ENCODE results near the gene BMP7.

Gene BMP7

DNA sequence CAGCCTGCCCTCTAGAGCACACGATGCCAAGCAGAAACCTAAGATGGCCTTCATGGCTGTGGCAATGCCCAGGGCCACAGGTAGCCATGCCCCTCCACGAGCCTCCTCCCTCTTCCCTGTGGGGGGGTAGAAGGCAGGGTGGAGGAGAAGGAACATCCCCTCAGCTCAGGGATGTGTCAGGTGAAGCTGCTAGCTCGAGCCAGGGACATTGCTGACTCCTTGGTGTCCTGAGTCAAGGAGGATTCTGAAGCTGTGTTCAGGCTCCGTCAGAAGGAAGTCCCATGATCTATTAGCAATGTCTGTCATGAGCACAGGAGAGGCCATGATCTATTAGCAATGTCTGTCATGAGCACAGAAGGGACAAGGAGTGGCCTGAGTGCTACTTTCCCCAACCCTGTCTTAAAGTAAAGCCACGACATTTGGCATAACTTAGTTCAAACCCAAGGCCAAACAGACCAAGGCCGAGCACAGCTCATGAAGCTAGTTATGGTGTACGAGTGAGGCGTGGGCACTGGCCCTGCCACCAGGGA is 87.8 kb downstream of the BMP7 start:
- H2AFZ ChIP-seq (ENCODE audit: low read length): no peak overlapping the region
- TF ChIP-seq, protein P1, sequence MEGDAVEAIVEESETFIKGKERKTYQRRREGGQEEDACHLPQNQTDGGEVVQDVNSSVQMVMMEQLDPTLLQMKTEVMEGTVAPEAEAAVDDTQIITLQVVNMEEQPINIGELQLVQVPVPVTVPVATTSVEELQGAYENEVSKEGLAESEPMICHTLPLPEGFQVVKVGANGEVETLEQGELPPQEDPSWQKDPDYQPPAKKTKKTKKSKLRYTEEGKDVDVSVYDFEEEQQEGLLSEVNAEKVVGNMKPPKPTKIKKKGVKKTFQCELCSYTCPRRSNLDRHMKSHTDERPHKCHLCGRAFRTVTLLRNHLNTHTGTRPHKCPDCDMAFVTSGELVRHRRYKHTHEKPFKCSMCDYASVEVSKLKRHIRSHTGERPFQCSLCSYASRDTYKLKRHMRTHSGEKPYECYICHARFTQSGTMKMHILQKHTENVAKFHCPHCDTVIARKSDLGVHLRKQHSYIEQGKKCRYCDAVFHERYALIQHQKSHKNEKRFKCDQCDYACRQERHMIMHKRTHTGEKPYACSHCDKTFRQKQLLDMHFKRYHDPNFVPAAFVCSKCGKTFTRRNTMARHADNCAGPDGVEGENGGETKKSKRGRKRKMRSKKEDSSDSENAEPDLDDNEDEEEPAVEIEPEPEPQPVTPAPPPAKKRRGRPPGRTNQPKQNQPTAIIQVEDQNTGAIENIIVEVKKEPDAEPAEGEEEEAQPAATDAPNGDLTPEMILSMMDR (conservative IDR thresholded peaks at IDR 0.05; ENCODE audit: low read length): no peak
- no peak for TF ChIP-seq EZH2phosphoT487 (IDR thresholded peaks at IDR 0.05; ENCODE audit: borderline replicate concordance)
- no peaks in the 10 kb centered on the region for H3K9me3 ChIP-seq (ENCODE audit: insufficient read depth, low read depth, low read length)
- H3K79me2 ChIP-seq (ENCODE audit: insufficient read depth, low read length): no peaks in the 10 kb centered on the region
- H3F3A ChIP-seq (ENCODE audit: low read depth): no peaks in the 10 kb centered on the region
- H3K4me3 ChIP-seq (ENCODE audit: low read length, poor library complexity, severe bottlenecking): no peak overlapping the region
- no peaks in the 10 kb centered on the region for H3K27me3 ChIP-seq (ENCODE audit: insufficient read depth, low read length, poor library complexity, severe bottlenecking)
- no peaks in the 10 kb centered on the region for H3K9me2 ChIP-seq (replicated peaks; ENCODE audit: low read depth, low read length)
- H3K4me1 ChIP-seq (ENCODE audit: insufficient read depth, low read length, poor library complexity, severe bottlenecking): no peaks in the 10 kb centered on the region
- no peak overlapping the region for H3K4me2 ChIP-seq (ENCODE audit: low read depth, low read length, poor library complexity, severe bottlenecking)
- no peaks in the 10 kb centered on the region for H3K36me3 ChIP-seq (ENCODE audit: insufficient read depth, low read length)
- no peaks in the 10 kb centered on the region for H4K20me1 ChIP-seq (ENCODE audit: insufficient read depth, low read length, poor library complexity, severe bottlenecking)
- no peak overlapping the region for H3K9ac ChIP-seq (ENCODE audit: low read depth, low read length, poor library complexity, severe bottlenecking)

DNA sequence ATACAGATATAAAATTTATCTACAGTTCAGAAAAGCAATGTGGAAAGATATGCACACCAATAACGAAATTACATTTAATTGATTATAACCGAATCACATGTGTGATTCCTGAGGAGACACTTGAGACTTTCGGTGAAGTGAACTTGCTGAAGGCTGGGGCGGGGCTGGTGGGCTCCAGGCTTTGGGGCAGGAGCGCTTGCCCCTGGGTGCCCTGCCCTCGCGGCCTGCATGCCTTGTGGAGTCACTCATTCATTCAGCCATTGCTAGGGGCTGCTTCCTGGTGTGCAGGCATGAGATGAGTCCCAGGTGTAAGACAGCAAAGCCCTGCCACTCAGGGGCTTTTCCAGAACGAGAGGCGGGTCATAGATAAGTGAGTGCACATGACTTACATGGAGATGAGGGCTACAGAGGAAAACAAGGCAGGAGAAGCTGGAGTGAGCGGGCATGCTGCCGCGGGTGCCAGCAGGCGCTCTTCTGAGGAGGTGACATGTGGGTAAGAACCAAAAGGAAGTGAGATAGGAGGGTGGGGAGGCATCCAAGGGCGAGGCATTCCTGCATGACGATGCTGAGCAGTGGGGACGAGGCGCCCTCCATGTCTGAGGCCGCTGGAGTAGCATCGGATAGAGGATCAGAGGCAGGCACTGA is 88.7 kb downstream of the BMP7 start:
- Histone ChIP-seq H3K4me1 (ENCODE audit: insufficient read depth, low read length, poor library complexity, severe bottlenecking) (no peaks in the 10 kb centered on the region), H2AFZ (ENCODE audit: low read length) (no peak overlapping the region), H3K4me3 (ENCODE audit: low read length, poor library complexity, severe bottlenecking) (no peak overlapping the region), H3K9ac (ENCODE audit: low read depth, low read length, poor library complexity, severe bottlenecking) (no peak overlapping the region), H3F3A (ENCODE audit: low read depth) (no peaks in the 10 kb centered on the region), H4K20me1 (ENCODE audit: insufficient read depth, low read length, poor library complexity, severe bottlenecking) (no peaks in the 10 kb centered on the region), H3K9me3 (ENCODE audit: insufficient read depth, low read depth, low read length) (no peaks in the 10 kb centered on the region), H3K9me2 (replicated peaks; ENCODE audit: low read depth, low read length) (no peaks in the 10 kb centered on the region), H3K4me2 (ENCODE audit: low read depth, low read length, poor library complexity, severe bottlenecking) (no peak overlapping the region), H3K36me3 (ENCODE audit: insufficient read depth, low read length) (no peaks in the 10 kb centered on the region), H3K27me3 (ENCODE audit: insufficient read depth, low read length, poor library complexity, severe bottlenecking) (no peaks in the 10 kb centered on the region), H3K79me2 (ENCODE audit: insufficient read depth, low read length) (no peaks in the 10 kb centered on the region)
- no peak for TF ChIP-seq EZH2phosphoT487 (IDR thresholded peaks at IDR 0.05; ENCODE audit: borderline replicate concordance)
- TF ChIP-seq, protein P1 (conservative IDR thresholded peaks at IDR 0.05; ENCODE audit: low read length): no peak

DNA sequence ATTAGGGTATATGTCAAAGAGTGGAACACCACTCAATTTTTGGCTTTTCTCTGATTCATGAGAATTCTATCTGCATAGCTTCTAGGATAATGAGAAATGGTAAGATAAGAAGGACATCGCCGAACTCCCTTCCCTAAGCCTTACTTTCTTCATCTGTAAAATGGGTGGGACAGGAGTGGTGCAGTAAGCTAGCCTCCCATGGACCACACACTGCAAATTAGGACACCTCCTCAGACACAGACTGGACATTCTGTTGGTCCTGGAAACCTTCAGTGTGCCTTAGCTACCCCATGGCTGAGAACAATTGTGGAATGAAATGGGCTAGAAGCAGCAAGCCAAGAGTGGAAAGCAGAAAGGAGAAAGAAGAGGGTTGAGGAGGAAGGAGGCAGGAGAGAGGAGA is 89.6 kb downstream of the BMP7 start:
- Histone ChIP-seq H3K79me2 (ENCODE audit: insufficient read depth, low read length) (no peaks in the 10 kb centered on the region), H3K36me3 (ENCODE audit: insufficient read depth, low read length) (no peaks in the 10 kb centered on the region), H3K4me2 (ENCODE audit: low read depth, low read length, poor library complexity, severe bottlenecking) (no peak overlapping the region), H3K9me2 (replicated peaks; ENCODE audit: low read depth, low read length) (no peaks in the 10 kb centered on the region), H3F3A (ENCODE audit: low read depth) (no peaks in the 10 kb centered on the region), H2AFZ (ENCODE audit: low read length) (no peak overlapping the region), H3K4me1 (ENCODE audit: insufficient read depth, low read length, poor library complexity, severe bottlenecking) (no peaks in the 10 kb centered on the region), H3K9me3 (ENCODE audit: insufficient read depth, low read depth, low read length) (no peaks in the 10 kb centered on the region), H3K27me3 (ENCODE audit: insufficient read depth, low read length, poor library complexity, severe bottlenecking) (no peaks in the 10 kb centered on the region), H3K4me3 (ENCODE audit: low read length, poor library complexity, severe bottlenecking) (no peak overlapping the region), H3K9ac (ENCODE audit: low read depth, low read length, poor library complexity, severe bottlenecking) (no peak overlapping the region), H4K20me1 (ENCODE audit: insufficient read depth, low read length, poor library complexity, severe bottlenecking) (no peaks in the 10 kb centered on the region)
- TF ChIP-seq EZH2phosphoT487 (IDR thresholded peaks at IDR 0.05; ENCODE audit: borderline replicate concordance): no peak
- TF ChIP-seq, protein P1 (conservative IDR thresholded peaks at IDR 0.05; ENCODE audit: low read length): no peak
